HepG2 (cell line): ENCODE data around the gene DHCR7. TPM values are rescaled to one million over a fixed set of nuclear protein-coding genes. Genes with fewer than 3 reads are reported as not detected.
A peak's percentile ranks its signal among the peaks of the same experiment; 100 is the strongest.

ENCODE experiments used
- ATF7-NPFF ChIP-seq: sonication (generic); formaldehyde crosslinking; IDR thresholded peaks from 2 replicates; pipeline ENCODE4 v1.8.1; 2023; ENCODE audit warnings: mild to moderate bottlenecking, low read depth, missing genetic modification reagents, moderate library complexity
- BORCS8-MEF2B ChIP-seq: sonication (generic); formaldehyde crosslinking; IDR thresholded peaks from 2 replicates; pipeline ENCODE4 v1.8.0; 2022; ENCODE audit warnings: mild to moderate bottlenecking, missing genetic modification reagents
- HNRNPLL ChIP-seq: fragments of 200-400 bp; formaldehyde crosslinking; IDR thresholded peaks from 2 replicates; pipeline ENCODE4 v1.6.1; 2017; ENCODE audit warnings: mild to moderate bottlenecking, low read depth, low read length; ENCODE audit not compliant: poor library complexity, severe bottlenecking
- HNRNPUL1 ChIP-seq: fragments of 200-400 bp; formaldehyde crosslinking; IDR thresholded peaks from 2 replicates; pipeline ENCODE4 v1.6.1; 2017; ENCODE audit warnings: low read depth, mild to moderate bottlenecking, low read length, moderate library complexity
- NCOA1 ChIP-seq: sonication (generic); formaldehyde crosslinking; IDR thresholded peaks from 2 replicates; pipeline ENCODE4 v1.9.0; 2021; ENCODE audit warnings: missing genetic modification reagents
- NKX3-1 ChIP-seq: sonication (generic); formaldehyde crosslinking; IDR thresholded peaks from 2 replicates; pipeline ENCODE4 v1.5.0; 2020; ENCODE audit warnings: missing genetic modification reagents
- NONO ChIP-seq, 2 experiments: fragments of 450-650 bp in 1 of 2; sonication (generic) in 1 of 2; formaldehyde crosslinking in 1 of 2; IDR thresholded peaks in 1 of 2; conservative IDR thresholded peaks in 1 of 2; 2 replicates each; pipeline versions ENCODE4 v1.6.1 to v1.8.0; 2017 to 2022; ENCODE audit warnings: mild to moderate bottlenecking in 1 of 2, missing genetic modification reagents in 1 of 2, moderate library complexity in 1 of 2
- PHF20 ChIP-seq: sonication (generic); formaldehyde crosslinking; IDR thresholded peaks from 2 replicates; pipeline ENCODE4 v1.5.0; 2020; ENCODE audit warnings: mild to moderate bottlenecking, missing genetic modification reagents
- SP1 ChIP-seq, 2 experiments: fragments of 450-650 bp in 1 of 2; sonication (generic) in 1 of 2; formaldehyde crosslinking in 1 of 2; IDR thresholded peaks; 2 replicates each; pipeline versions ENCODE4 v1.4.0 to v1.6.1; 2016 to 2020; ENCODE audit warnings: missing genetic modification reagents in 1 of 2
- TRIM24 ChIP-seq: sonication (generic); formaldehyde crosslinking; IDR thresholded peaks from 2 replicates; pipeline ENCODE4 v1.8.0; 2022; ENCODE audit warnings: mild to moderate bottlenecking, missing genetic modification reagents
- ZC3H4 ChIP-seq: sonication (generic); formaldehyde crosslinking; IDR thresholded peaks from 2 replicates; pipeline ENCODE4 v1.4.0; 2020; ENCODE audit warnings: missing genetic modification reagents, borderline replicate concordance
- ZFYVE20 ChIP-seq: sonication (generic); formaldehyde crosslinking; IDR thresholded peaks from 2 replicates; pipeline ENCODE4 v1.8.0; 2023; ENCODE audit warnings: low read depth, mild to moderate bottlenecking, moderate library complexity, missing genetic modification reagents, borderline replicate concordance
- ZNF34 ChIP-seq: sonication (generic); formaldehyde crosslinking; IDR thresholded peaks from 2 replicates; pipeline ENCODE4 v1.4.0; 2020; ENCODE audit warnings: mild to moderate bottlenecking, missing genetic modification reagents, borderline replicate concordance
- ZNF558 ChIP-seq: sonication (generic); formaldehyde crosslinking; IDR thresholded peaks from 2 replicates; pipeline ENCODE4 v1.9.0; 2022; ENCODE audit warnings: mild to moderate bottlenecking, missing genetic modification reagents, borderline replicate concordance
- ZNF577 ChIP-seq: sonication (generic); formaldehyde crosslinking; IDR thresholded peaks from 2 replicates; pipeline ENCODE4 v1.4.0; 2020; ENCODE audit warnings: mild to moderate bottlenecking, low read depth, missing genetic modification reagents, borderline replicate concordance
- ZNF703 ChIP-seq: sonication (generic); formaldehyde crosslinking; IDR thresholded peaks from 2 replicates; pipeline ENCODE4 v1.5.1; 2020; ENCODE audit warnings: missing genetic modification reagents, mild to moderate bottlenecking, moderate library complexity, borderline replicate concordance
- ZSCAN22 ChIP-seq: sonication (generic); formaldehyde crosslinking; IDR thresholded peaks from 2 replicates; pipeline ENCODE4 v1.4.0; 2020; ENCODE audit warnings: mild to moderate bottlenecking, missing genetic modification reagents
- polyA plus RNA-seq, 8 experiments: library from polyadenylated mRNA; depleted of rRNA in 3 of 8; stranded (reverse) in 7 of 8; unstranded in 1 of 8; fragments of >200 nt; fragmentation: Illumina TruSeq in 4 of 8; extraction: Trizol in 4 of 8; gene quantifications; 2 replicates each; pipeline versions ENCODE4 v1.2.1 to v1.2.3, GENCODE V29; 2011 to 2016; ENCODE audit warnings: low read depth in 4 of 8, missing spikeins in 1 of 8, mixed read lengths in 1 of 8; ENCODE audit not compliant: insufficient read depth in 1 of 8
- total RNA-seq, 5 experiments: library from RNA; depleted of rRNA; stranded (reverse); fragments of >200 nt; fragmentation: Illumina TruSeq; extraction: Trizol; gene quantifications; 2 replicates each; pipeline ENCODE4 v1.2.3, GENCODE V29; 2016; ENCODE audit warnings: low read depth in 1 of 5
- TF ChIP-seq, protein P1 (sequence below): sonication (generic); formaldehyde crosslinking; IDR thresholded peaks from one replicate; pipeline ENCODE4 v1.5.1; 2020; ENCODE audit warnings: mild to moderate bottlenecking, missing genetic modification reagents; ENCODE audit errors: not compliant biosample characterization
- TF ChIP-seq, protein P2 (sequence below): sonication (generic); formaldehyde crosslinking; IDR thresholded peaks from 2 replicates; pipeline ENCODE4 v1.8.1; 2023; ENCODE audit warnings: mild to moderate bottlenecking, moderate library complexity, missing genetic modification reagents

The DHCR7 gene
- total and polyA plus RNA-seq, 2 of the 13 experiments (the other 11 are each of a cell fraction or from before 2014, with no cell fraction given) = 96.0 to 143 TPM

DNA sequence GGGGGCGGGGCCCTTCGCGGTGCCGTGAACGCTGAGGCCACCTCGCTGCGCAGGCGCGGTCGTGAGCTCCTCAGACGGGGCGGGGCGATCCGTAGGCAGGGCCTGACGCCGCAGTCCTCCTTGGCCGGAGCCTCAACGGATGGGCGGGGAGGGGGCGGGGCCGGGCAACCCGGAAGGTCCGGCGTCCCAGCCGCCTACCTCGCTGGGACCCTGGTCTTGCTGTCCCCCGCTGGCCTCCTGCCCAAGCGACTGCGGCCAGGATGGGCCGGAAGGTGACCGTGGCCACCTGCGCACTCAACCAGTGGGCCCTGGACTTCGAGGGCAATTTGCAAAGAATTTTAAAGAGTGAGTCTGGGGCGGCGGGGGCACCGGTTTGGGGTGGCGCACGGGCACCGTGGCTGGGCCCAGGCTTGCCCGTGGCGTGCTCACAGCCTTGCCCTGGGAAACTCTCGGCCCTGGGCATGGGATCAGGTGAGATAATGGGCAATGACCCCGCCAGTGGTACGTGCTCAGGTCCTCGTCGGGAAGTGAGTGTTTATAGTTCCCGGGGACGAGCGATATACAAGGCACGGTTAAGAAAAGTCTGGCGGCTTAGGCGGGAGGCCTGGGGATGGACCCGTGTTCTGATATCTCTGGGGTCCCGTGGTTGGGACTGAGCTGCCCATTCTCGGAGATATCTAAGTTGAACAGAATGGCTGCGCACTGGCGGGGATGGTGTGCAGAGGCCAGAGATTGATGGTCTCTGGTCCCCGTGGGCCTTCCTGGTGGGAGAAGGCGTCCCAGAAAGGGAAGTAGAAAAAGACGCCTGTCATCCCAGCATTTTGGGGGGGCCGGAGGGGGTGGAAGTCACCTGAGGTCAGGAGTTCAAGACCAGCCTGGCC is 5.1 kb upstream of the DHCR7 start, which contains the start of gene NADSYN1 (continued):
- no peak for TF ChIP-seq ZSCAN22 (CRISPR knock-in tag)
- TF ChIP-seq, protein P1, sequence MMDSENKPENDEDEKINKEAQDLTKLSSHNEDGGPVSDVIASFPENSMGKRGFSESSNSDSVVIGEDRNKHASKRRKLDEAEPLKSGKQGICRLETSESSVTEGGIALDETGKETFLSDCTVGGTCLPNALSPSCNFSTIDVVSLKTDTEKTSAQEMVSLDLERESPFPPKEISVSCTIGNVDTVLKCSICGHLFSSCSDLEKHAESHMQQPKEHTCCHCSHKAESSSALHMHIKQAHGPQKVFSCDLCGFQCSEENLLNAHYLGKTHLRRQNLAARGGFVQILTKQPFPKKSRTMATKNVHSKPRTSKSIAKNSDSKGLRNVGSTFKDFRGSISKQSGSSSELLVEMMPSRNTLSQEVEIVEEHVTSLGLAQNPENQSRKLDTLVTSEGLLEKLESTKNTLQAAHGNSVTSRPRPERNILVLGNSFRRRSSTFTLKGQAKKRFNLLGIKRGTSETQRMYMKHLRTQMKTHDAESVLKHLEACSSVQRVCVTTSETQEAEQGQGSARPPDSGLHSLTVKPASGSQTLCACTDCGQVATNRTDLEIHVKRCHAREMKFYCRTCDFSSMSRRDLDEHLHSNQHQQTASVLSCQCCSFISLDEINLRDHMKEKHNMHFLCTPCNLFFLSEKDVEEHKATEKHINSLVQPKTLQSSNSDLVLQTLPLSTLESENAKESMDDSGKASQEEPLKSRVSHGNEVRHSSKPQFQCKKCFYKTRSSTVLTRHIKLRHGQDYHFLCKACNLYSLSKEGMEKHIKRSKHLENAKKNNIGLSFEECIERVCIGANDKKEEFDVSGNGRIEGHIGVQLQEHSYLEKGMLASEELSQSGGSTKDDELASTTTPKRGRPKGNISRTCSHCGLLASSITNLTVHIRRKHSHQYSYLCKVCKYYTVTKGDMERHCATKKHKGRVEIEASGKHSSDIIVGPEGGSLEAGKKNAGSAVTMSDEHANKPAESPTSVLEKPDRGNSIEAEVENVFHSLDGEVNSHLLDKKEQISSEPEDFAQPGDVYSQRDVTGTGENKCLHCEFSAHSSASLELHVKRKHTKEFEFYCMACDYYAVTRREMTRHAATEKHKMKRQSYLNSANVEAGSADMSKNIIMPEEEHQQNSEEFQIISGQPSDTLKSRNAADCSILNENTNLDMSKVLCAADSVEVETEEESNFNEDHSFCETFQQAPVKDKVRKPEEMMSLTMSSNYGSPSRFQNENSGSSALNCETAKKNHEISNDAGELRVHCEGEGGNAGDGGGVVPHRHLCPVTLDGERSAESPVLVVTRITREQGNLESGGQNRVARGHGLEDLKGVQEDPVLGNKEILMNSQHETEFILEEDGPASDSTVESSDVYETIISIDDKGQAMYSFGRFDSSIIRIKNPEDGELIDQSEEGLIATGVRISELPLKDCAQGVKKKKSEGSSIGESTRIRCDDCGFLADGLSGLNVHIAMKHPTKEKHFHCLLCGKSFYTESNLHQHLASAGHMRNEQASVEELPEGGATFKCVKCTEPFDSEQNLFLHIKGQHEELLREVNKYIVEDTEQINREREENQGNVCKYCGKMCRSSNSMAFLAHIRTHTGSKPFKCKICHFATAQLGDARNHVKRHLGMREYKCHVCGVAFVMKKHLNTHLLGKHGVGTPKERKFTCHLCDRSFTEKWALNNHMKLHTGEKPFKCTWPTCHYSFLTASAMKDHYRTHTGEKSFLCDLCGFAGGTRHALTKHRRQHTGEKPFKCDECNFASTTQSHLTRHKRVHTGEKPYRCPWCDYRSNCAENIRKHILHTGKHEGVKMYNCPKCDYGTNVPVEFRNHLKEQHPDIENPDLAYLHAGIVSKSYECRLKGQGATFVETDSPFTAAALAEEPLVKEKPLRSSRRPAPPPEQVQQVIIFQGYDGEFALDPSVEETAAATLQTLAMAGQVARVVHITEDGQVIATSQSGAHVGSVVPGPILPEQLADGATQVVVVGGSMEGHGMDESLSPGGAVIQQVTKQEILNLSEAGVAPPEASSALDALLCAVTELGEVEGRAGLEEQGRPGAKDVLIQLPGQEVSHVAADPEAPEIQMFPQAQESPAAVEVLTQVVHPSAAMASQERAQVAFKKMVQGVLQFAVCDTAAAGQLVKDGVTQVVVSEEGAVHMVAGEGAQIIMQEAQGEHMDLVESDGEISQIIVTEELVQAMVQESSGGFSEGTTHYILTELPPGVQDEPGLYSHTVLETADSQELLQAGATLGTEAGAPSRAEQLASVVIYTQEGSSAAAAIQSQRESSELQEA (CRISPR knock-in tag) = no peak
- TF ChIP-seq TRIM24 = no peak
- TF ChIP-seq, protein P2, sequence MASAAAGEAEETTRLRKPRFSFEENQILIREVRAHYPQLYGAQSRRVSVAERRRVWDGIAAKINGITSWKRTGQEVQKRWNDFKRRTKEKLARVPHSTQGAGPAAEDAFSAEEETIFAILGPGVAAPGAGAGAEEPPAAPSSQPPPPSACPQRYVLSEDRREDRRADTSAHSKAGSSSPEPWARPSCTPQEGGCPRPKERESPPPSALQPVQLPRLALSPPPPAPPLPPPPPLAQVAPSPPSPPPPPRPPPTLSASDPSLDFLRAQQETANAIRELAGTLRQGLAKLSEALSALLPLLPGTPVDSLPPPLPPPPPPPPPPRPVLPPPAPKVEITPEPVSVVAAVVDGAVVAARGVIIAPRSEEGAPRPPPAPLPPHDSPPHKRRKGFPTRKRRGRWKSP = no peak
- TF ChIP-seq ZNF703 = no peak
- no peak for TF ChIP-seq HNRNPUL1
- no peak for TF ChIP-seq ZC3H4 (CRISPR knock-in tag)
- peak; percentile 38; the same call in 1 of the 2 replicates for TF ChIP-seq NKX3-1 (CRISPR knock-in tag)
- 0 out of 2 replicates have a peak, but pooled peaks have one; percentile 82 for TF ChIP-seq ZNF558 (CRISPR knock-in tag)
- peak; percentile 71 for TF ChIP-seq PHF20 (CRISPR knock-in tag)
- no peak for TF ChIP-seq ZNF577 (CRISPR knock-in tag)
- peak; percentile 38 for TF ChIP-seq HNRNPLL
- no peak for TF ChIP-seq SP1 (IDR thresholded peaks at IDR 0.05)
- TF ChIP-seq SP1 (CRISPR knock-in tag; IDR thresholded peaks at IDR 0.05) = peak; percentile 87; the same call in 1 of the 2 replicates
- TF ChIP-seq NONO (IDR thresholded peaks at IDR 0.05) = no peak
- TF ChIP-seq NONO (CRISPR knock-in tag; conservative IDR thresholded peaks at IDR 0.05) = peak; percentile 74
- no peak for TF ChIP-seq ZNF34 (CRISPR knock-in tag)
- peak; percentile 69; the same call in 1 of the 2 replicates for TF ChIP-seq ATF7-NPFF
- TF ChIP-seq BORCS8-MEF2B (CRISPR knock-in tag) = peak; percentile 83; the same call in 1 of the 2 replicates
- 0 out of 2 replicates have a peak, but pooled peaks have one; percentile 74 for TF ChIP-seq ZFYVE20 (CRISPR knock-in tag)
- 0 out of 2 replicates have a peak, but pooled peaks have one; percentile 24 for TF ChIP-seq NCOA1 (CRISPR knock-in tag)
